ENCODE data around the gene SOD1. TPM values are rescaled to one million over a fixed set of nuclear protein-coding genes. Genes with fewer than 3 reads are reported as not detected.
"Not testable (repeated sequence)": the region's sequence is repeated elsewhere in the genome, so short reads cannot be mapped to it uniquely, and the experiment has no call there.

The SOD1 gene
- total and polyA plus RNA-seq, 2 of the 13 experiments (the other 11 are each of a cell fraction or from before 2014, with no cell fraction given) = 317 to 537 TPM

DNA sequence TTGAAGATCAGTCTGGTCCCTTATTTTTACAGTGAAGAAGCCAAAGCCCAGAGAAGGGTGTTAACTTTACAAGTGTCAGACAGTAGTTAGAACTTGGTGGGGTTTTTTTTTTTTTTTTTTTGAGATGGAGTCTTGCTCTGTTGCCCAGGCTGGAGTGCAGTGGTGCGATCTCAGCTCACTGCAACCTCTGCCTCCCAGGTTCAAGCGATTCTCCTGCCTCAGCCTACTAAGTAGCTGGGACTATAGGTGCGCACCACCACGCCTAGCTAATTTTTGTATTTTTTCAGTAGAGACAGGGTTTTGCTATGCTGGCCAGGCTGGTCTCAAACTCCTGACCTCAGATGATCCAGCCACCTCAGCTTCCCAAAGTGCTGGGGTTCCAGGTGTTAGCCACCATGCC lies 6.4 kb downstream of the SOD1 start:
- intact Hi-C loops (cut with micrococcal nuclease; ENCODE audit: unreplicated experiment) = loop anchor here (5.0 to 10.0 kb wide), 2 partner anchors 49 to 66 kb away; partner anchors contain the start of gene SCAF4
- POLR2A ChIA-PET; H3K27me3 ChIP-seq (ENCODE audit: control insufficient read depth in 1 of 2, insufficient read depth in 2 of 2, low read length in 2 of 2); BruUV-seq (replicated peaks); H3K9ac ChIP-seq (ENCODE audit: insufficient read depth, low read depth, low read length); H3K4me2 ChIP-seq (ENCODE audit: low read depth, low read length); H3K27ac ChIP-seq (ENCODE audit: extremely low read length, insufficient read depth, low read length); FAIRE-seq; ATAC-seq; H2AFZ ChIP-seq (ENCODE audit: low read length); in situ Hi-C loops (cut with HindIII; ENCODE audit: extremely low pct_ligation_motif_present, low pct_unique_long_range_greater_than_20kb); H3K4me3 ChIP-seq (replicated peaks in 1 of 3; ENCODE audit: insufficient read depth in 1 of 3, low read depth in 2 of 3, low read length in 3 of 3); DNase-seq (ENCODE audit: low spot score); CTCF ChIA-PET (ENCODE audit: low intra/inter-chr PET ratio, low total read pairs); H3K9me3 ChIP-seq (ENCODE audit: low read length): not testable (repeated sequence)
- Histone ChIP-seq H4K20me1 (ENCODE audit: insufficient read depth, low read length) (peaks cover 29% of the 10 kb centered on the region), H3K4me1 (ENCODE audit: insufficient read depth, low read length) (peaks cover 56% of the 10 kb centered on the region), H3K79me2 (ENCODE audit: insufficient read depth, low read length) (peaks cover 42% of the 10 kb centered on the region), H3K36me3 (replicated peaks in 1 of 2; ENCODE audit: control insufficient read depth in 1 of 2, insufficient read depth in 2 of 2, low read length in 2 of 2) (peaks cover 10 to 50% of the 10 kb centered on the region in 2 experiments)
- 100% methylated on average over 4 of the region's 4 CpGs for WGBS (ENCODE audit: low lambda C conversion rate)
- TF ChIP-seq ZNF121 (CRISPR knock-in tag; IDR thresholded peaks at IDR 0.05) = peak; percentile 47; the same call in 1 of the 2 replicates

DNA sequence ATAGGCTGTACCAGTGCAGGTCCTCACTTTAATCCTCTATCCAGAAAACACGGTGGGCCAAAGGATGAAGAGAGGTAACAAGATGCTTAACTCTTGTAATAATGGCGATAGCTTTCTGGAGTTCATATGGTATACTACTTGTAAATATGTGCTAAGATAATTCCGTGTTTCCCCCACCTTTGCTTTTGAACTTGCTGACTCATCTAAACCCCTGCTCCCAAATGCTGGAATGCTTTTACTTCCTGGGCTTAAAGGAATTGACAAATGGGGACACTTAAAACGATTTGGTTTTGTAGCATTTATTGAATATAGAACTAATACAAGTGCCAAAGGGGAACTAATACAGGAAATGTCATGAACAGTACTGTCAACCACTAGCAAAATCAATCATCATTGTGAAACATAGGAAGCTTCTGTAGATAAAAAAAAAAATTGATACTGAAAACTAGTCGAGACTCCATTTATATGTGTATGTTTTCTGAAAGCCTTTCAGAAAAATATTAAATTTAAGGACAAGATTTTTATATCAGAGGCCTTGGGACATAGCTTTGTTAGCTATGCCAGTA lies 7.0 kb downstream of the SOD1 start:
- H3K27ac ChIP-seq (ENCODE audit: extremely low read length, insufficient read depth, low read length) = no peak overlapping the region
- H3K9me3 ChIP-seq (ENCODE audit: low read length) = no peaks in the 10 kb centered on the region
- H3K4me2 ChIP-seq (ENCODE audit: low read depth, low read length) = no peak overlapping the region
- no peak for FAIRE-seq
- H4K20me1 ChIP-seq (ENCODE audit: insufficient read depth, low read length) = peaks cover 22% of the 10 kb centered on the region
- no peak for DNase-seq (ENCODE audit: low spot score)
- no peak overlapping the region for H3K4me3 ChIP-seq (replicated peaks in 1 of 3; ENCODE audit: insufficient read depth in 1 of 3, low read depth in 2 of 3, low read length in 3 of 3)
- ATAC-seq = no peak
- peaks cover 50% of the 10 kb centered on the region for H3K4me1 ChIP-seq (ENCODE audit: insufficient read depth, low read length)
- no peak overlapping the region for H3K9ac ChIP-seq (ENCODE audit: insufficient read depth, low read depth, low read length)
- TF ChIP-seq TSC22D2 (CRISPR knock-in tag; IDR thresholded peaks at IDR 0.05; ENCODE audit: borderline replicate concordance) (no peak), NFE2L2 (IDR thresholded peaks at IDR 0.05; ENCODE audit: low read length) (peak; percentile 32; the same call in 1 of the 2 replicates), MAFF (IDR thresholded peaks at IDR 0.05; ENCODE audit: low read depth, low read length) (peak; percentile 87), ZNF746 (CRISPR knock-in tag; IDR thresholded peaks at IDR 0.05) (no peak), ZNF180 (CRISPR knock-in tag; IDR thresholded peaks at IDR 0.05; ENCODE audit: borderline replicate concordance, low read depth) (no peak), MAFK (conservative IDR thresholded peaks at IDR 0.05 in 1 of 2, IDR thresholded peaks at IDR 0.05 in 1 of 2; ENCODE audit: low read length in 2 of 2) (peak; percentile 85 to 91)
- BruUV-seq (replicated peaks) = no TSS peak
- in situ Hi-C loops (cut with HindIII; ENCODE audit: extremely low pct_ligation_motif_present, low pct_unique_long_range_greater_than_20kb) = no loop called here
- no peak overlapping the region for H2AFZ ChIP-seq (ENCODE audit: low read length)
- CTCF ChIA-PET (ENCODE audit: low intra/inter-chr PET ratio, low total read pairs) = no interaction called here
- peaks cover 11 to 53% of the 10 kb centered on the region in 2 experiments for H3K36me3 ChIP-seq (replicated peaks in 1 of 2; ENCODE audit: control insufficient read depth in 1 of 2, insufficient read depth in 2 of 2, low read length in 2 of 2)
- no peaks in the 10 kb centered on the region; a peak in 1 of 5 replicates for H3K27me3 ChIP-seq (ENCODE audit: control insufficient read depth in 1 of 2, insufficient read depth in 2 of 2, low read length in 2 of 2)
- POLR2A ChIA-PET = no interaction called here
- 92% methylated on average over 5 of the region's 5 CpGs for WGBS (ENCODE audit: low lambda C conversion rate)
- intact Hi-C loops (cut with micrococcal nuclease; ENCODE audit: unreplicated experiment) = loop anchor here (5.0 to 10.0 kb wide), 2 partner anchors 48 to 66 kb away; partner anchors contain the start of gene SCAF4
- H3K79me2 ChIP-seq (ENCODE audit: insufficient read depth, low read length) = peaks cover 37% of the 10 kb centered on the region
